Left lobe of liver (tissue), 2 donors: ENCODE results near the gene DGKQ. TPM values are rescaled to one million over a fixed set of nuclear protein-coding genes. Genes with fewer than 3 reads are reported as not detected.

Experiments
- ATAC-seq: fragments of 200-7000 bp; cut with Tn5 transposase; one replicate; pipeline ENCODE4 v1.9.1; 2020; ENCODE audit warnings: mild to moderate bottlenecking, moderate library complexity
- DNase-seq: peaks from one replicate; pipeline ENCODE4 v3.0.0-alpha.2; 2020; ENCODE audit warnings: low spot score
- total RNA-seq: library from RNA; stranded (reverse); gene quantifications from one replicate; pipeline ENCODE4 v1.2.1, GENCODE V29; 2021
- donor health status: DM: no; HTN: no; CAD: no; lungs with moderate emphysema.
- donor health status: DM: no; HTN: yes; CAD: no.

Gene DGKQ
- total RNA-seq, 1 donor from 2014 or later = 7.0 TPM

- no peak for DNase-seq
- ATAC-seq = no peak
These were observed 9.8 kb downstream of the DGKQ start for GRCh38 chr4:963276-964225.

GRCh38 chr4:962231-963208 lies 10.8 kb downstream of the DGKQ start:
- no peak for ATAC-seq

GRCh38 chr4:961351-962230 lies 11.8 kb downstream of the DGKQ start:
- ATAC-seq (no peak), DNase-seq (no peak)

More at GRCh38 chr4:962231-963208, 10.8 kb downstream of the DGKQ start:
- DNase-seq = no peak

- DNase-seq (no peak), ATAC-seq (peak; percentile 4)
These were observed 12.6 kb downstream of the DGKQ start for GRCh38 chr4:960636-961350.

- peak; percentile 3 for ATAC-seq
- DNase-seq = no peak
These were observed 13.2 kb downstream of the DGKQ start for GRCh38 chr4:960140-960635.

- ATAC-seq = peak; percentile 6
- DNase-seq = no peak
These were observed 13.8 kb downstream of the DGKQ start for GRCh38 chr4:959338-960139.

GRCh38 chr4:958696-959337 lies 14.6 kb downstream of the DGKQ start:
- no peak for ATAC-seq
- DNase-seq = no peak

GRCh38 chr4:958314-958665 lies 15.1 kb downstream of the DGKQ start:
- DNase-seq = no peak
- no peak for ATAC-seq

- no peak for ATAC-seq
- DNase-seq = no peak
These were observed 15.6 kb downstream of the DGKQ start for GRCh38 chr4:957581-958313.

GRCh38 chr4:957231-957580 lies 16.2 kb downstream of the DGKQ start:
- DNase-seq (no peak), ATAC-seq (no peak)

GRCh38 chr4:956531-957230 lies 16.7 kb downstream of the DGKQ start:
- no peak for ATAC-seq
- DNase-seq = no peak

GRCh38 chr4:955931-956381 lies 17.4 kb downstream of the DGKQ start:
- DNase-seq (no peak), ATAC-seq (no peak)

GRCh38 chr4:955161-955921 lies 18.0 kb downstream of the DGKQ start:
- ATAC-seq (no peak), DNase-seq (no peak)

- DNase-seq (peak; percentile 27), ATAC-seq (no peak)
These were observed 19.0 kb downstream of the DGKQ start for GRCh38 chr4:954211-955020.

- DNase-seq = no peak
- ATAC-seq = no peak
These were observed 19.8 kb downstream of the DGKQ start for GRCh38 chr4:953574-953915.
